Measurements from ENCODE around the gene TPGS1. TPM values are rescaled to one million over a fixed set of nuclear protein-coding genes. Genes with fewer than 3 reads are reported as not detected.

Gene TPGS1
- total and polyA plus RNA-seq, 2 of the 8 experiments (the other 6 are each of a cell fraction or from before 2014, with no cell fraction given), result 9.1 to 10.6 TPM

GRCh38 chr19:558770-559439, 51.6 kb downstream of the TPGS1 start:
- no peak for TF ChIP-seq RFX5 (IDR thresholded peaks at IDR 0.05; ENCODE audit: borderline replicate concordance, low read depth, low read length)
- TF ChIP-seq FOSL1 (IDR thresholded peaks at IDR 0.05; ENCODE audit: insufficient read depth, low read depth, low read length), result no peak
- TF ChIP-seq GTF2F1 (IDR thresholded peaks at IDR 0.05; ENCODE audit: borderline replicate concordance, low read depth, low read length), result no peak
- no peak for TF ChIP-seq BACH1 (IDR thresholded peaks at IDR 0.05; ENCODE audit: low read length)
- TF ChIP-seq JUND (IDR thresholded peaks at IDR 0.05; ENCODE audit: low read length), result no peak
- no peak for TF ChIP-seq CHD2 (IDR thresholded peaks at IDR 0.05; ENCODE audit: low read length)
- no peak for TF ChIP-seq RBBP5 (IDR thresholded peaks at IDR 0.05; ENCODE audit: borderline replicate concordance, low read depth, low read length)
- no peak overlapping the region for H2BK120ac ChIP-seq (replicated peaks; ENCODE audit: low read depth, low read length)
- H3K27me3 ChIP-seq (replicated peaks in 1 of 4; ENCODE audit: control insufficient read depth in 3 of 4, extremely low read depth in 1 of 4, insufficient read depth in 3 of 4, low read length in 3 of 4), result no peaks in the 10 kb centered on the region
- FAIRE-seq, result no peak
- no peak for DNase-seq (ENCODE audit: low read depth in 1 of 2, low spot score in 2 of 2)
- H2AK5ac ChIP-seq (ENCODE audit: low read depth, low read length), result no peak overlapping the region
- H2BK15ac ChIP-seq (ENCODE audit: low read length), result no peak overlapping the region
- H3K4ac ChIP-seq (replicated peaks; ENCODE audit: insufficient read length, low read depth, low read length), result no peak overlapping the region
- H3K79me1 ChIP-seq (ENCODE audit: low read depth, low read length), result no peaks in the 10 kb centered on the region
- no peak overlapping the region for H2BK5ac ChIP-seq (ENCODE audit: low read depth, low read length)
- POLR2A ChIA-PET (ENCODE audit: partially characterized antibody), result interaction anchor here (0.6 to 7.1 kb wide), 8 partner anchors 9 to 40 kb away, joined by 3 to 38 read pairs (median 4); partner anchors contain the start of gene BSG
- H3K23ac ChIP-seq (ENCODE audit: insufficient read length), result no peak overlapping the region
- H3K36me3 ChIP-seq (ENCODE audit: control insufficient read depth in 2 of 4, insufficient read depth in 4 of 4, low read length in 3 of 4), result no peaks in the 10 kb centered on the region
- H2BK20ac ChIP-seq (ENCODE audit: low read length), result no peak overlapping the region
- no peak overlapping the region for H3K4me2 ChIP-seq (ENCODE audit: insufficient read depth in 1 of 2, low read depth in 2 of 2, low read length in 2 of 2)
- H3K18ac ChIP-seq (ENCODE audit: extremely low read depth, low read length), result no peak overlapping the region
- no peaks in the 10 kb centered on the region; the same call in 1 of the 2 replicates for H3K23me2 ChIP-seq (ENCODE audit: low read depth, low read length)
- H3K9ac ChIP-seq (replicated peaks in 1 of 4; ENCODE audit: extremely low read depth in 1 of 4, low read depth in 3 of 4, low read length in 3 of 4), result no peak overlapping the region
- H4K8ac ChIP-seq (ENCODE audit: extremely low read depth, insufficient read depth, low read length), result no peak overlapping the region
- WGBS, 2 experiments (ENCODE audit: extremely low coverage in 1 of 2, insufficient coverage in 1 of 2, insufficient read length in 1 of 2, insufficient replicate concordance in 2 of 2, low coverage in 1 of 2, low lambda C conversion rate in 2 of 2, missing lambda C conversion rate in 1 of 2), result 87% methylated on average over 13 of the region's 21 CpGs; no CpG with 5 or more reads in 1 of the 2 experiments
- H3K4me1 ChIP-seq (replicated peaks in 1 of 4; ENCODE audit: control insufficient read depth in 3 of 4, insufficient read depth in 4 of 4, low read length in 3 of 4), result peaks cover 0 to 2% (median under 1%) of the 10 kb centered on the region in 4 experiments; a peak in 4 of 7 replicates
- peaks cover 0 to 2% of the 10 kb centered on the region in 2 experiments for H4K20me1 ChIP-seq (replicated peaks in 1 of 2; ENCODE audit: control insufficient read depth in 1 of 2, insufficient read depth in 2 of 2, low read length in 2 of 2)
- H3K14ac ChIP-seq (ENCODE audit: insufficient read length), result no peak overlapping the region
- no peak overlapping the region for H3K27ac ChIP-seq (ENCODE audit: low read depth, low read length)
- H3K56ac ChIP-seq (replicated peaks; ENCODE audit: insufficient read length, low read depth, low read length), result no peak overlapping the region
- H3K9me3 ChIP-seq (ENCODE audit: insufficient read depth in 2 of 2, low read depth in 1 of 2, low read length in 1 of 2), result no peaks in the 10 kb centered on the region; a peak in 1 of 4 replicates
- CTCF ChIA-PET (ENCODE audit: partially characterized antibody), result interaction anchor here (0.5 to 1.0 kb wide), 2 partner anchors 13 to 29 kb away, joined by 3 to 4 read pairs; no protein-coding TSS in a partner anchor
- no peak overlapping the region for H2AFZ ChIP-seq (ENCODE audit: low read length)
- no peak overlapping the region for H4K5ac ChIP-seq (ENCODE audit: insufficient read length, low read depth, low read length)
- H2BK12ac ChIP-seq (ENCODE audit: low read depth, low read length), result no peak overlapping the region
- H4K91ac ChIP-seq (replicated peaks; ENCODE audit: insufficient read length, low read length), result no peak overlapping the region
- no peak overlapping the region for H3K4me3 ChIP-seq (ENCODE audit: extremely low read depth in 1 of 4, insufficient read depth in 2 of 4, low read depth in 3 of 4, low read length in 4 of 4)
- no peaks in the 10 kb centered on the region for H3K79me2 ChIP-seq (ENCODE audit: control insufficient read depth in 1 of 2, insufficient read depth in 2 of 2, low read length in 2 of 2)
